OCI-LY1 (cell line): ENCODE measurements around the gene RASSF8.
A peak's percentile ranks its signal among the peaks of the same experiment; 100 is the strongest.

Experiments
- H2AFZ ChIP-seq: fragments of 200-600 bp; sonication (generic), shearing (Covaris generic); 2 replicates; pipeline ENCODE4 v1.6.0; 2014; ENCODE audit warnings: antibody characterized with exemption, mild to moderate bottlenecking, low read length
- H3F3A ChIP-seq: fragments of 200-600 bp; sonication (generic), shearing (Covaris generic); 2 replicates; pipeline ENCODE4 v1.6.0; 2014; ENCODE audit warnings: mild to moderate bottlenecking, antibody characterized with exemption, low read length, moderate library complexity; ENCODE audit not compliant: insufficient read depth
- H3K27ac ChIP-seq: fragments of 200-600 bp; sonication (generic); 2 replicates; pipeline ENCODE4 v1.5.1; 2014; ENCODE audit warnings: low read length, mixed run types, mild to moderate bottlenecking, low read depth; ENCODE audit not compliant: poor library complexity, severe bottlenecking
- H3K27me3 ChIP-seq: fragments of 200-600 bp; sonication (generic); 2 replicates; pipeline ENCODE4 v1.6.0; 2014; ENCODE audit warnings: antibody characterized with exemption, mild to moderate bottlenecking, low read length, moderate library complexity; ENCODE audit not compliant: insufficient read depth
- H3K36me3 ChIP-seq: fragments of 200-600 bp; sonication (generic); 2 replicates; pipeline ENCODE4 v1.6.1; 2014; ENCODE audit warnings: mild to moderate bottlenecking, antibody characterized with exemption, low read length, moderate library complexity, mixed read lengths; ENCODE audit not compliant: insufficient read depth
- H3K4me1 ChIP-seq: fragments of 200-600 bp; sonication (generic); 2 replicates; pipeline ENCODE4 v1.5.1; 2014; ENCODE audit warnings: mild to moderate bottlenecking, low read length, moderate library complexity; ENCODE audit not compliant: insufficient read depth, severe bottlenecking
- H3K4me2 ChIP-seq: fragments of 200-600 bp; sonication (generic), shearing (Covaris generic); 2 replicates; pipeline ENCODE4 v1.6.1; 2014; ENCODE audit warnings: low read length
- H3K4me3 ChIP-seq: fragments of 200-600 bp; sonication (generic); 2 replicates; pipeline ENCODE4 v1.5.1; 2014; ENCODE audit warnings: low read length, low read depth, mild to moderate bottlenecking, mixed read lengths; ENCODE audit not compliant: poor library complexity, severe bottlenecking
- H3K79me2 ChIP-seq: fragments of 200-600 bp; shearing (Covaris generic); 2 replicates; pipeline ENCODE4 v1.6.1; 2016; ENCODE audit warnings: mixed run types, low read length, mixed read lengths; ENCODE audit not compliant: insufficient read depth
- H3K9ac ChIP-seq: fragments of 200-600 bp; sonication (generic), shearing (Covaris generic); 2 replicates; pipeline ENCODE4 v1.6.1; 2014; ENCODE audit warnings: mild to moderate bottlenecking, low read length, mixed read lengths
- H3K9me2 ChIP-seq: fragments of 200-600 bp; sonication (generic), shearing (Covaris generic); 2 replicates; pipeline ENCODE4 v1.6.1; 2014; ENCODE audit warnings: low read depth, mild to moderate bottlenecking, low read length, mixed read lengths
- H3K9me3 ChIP-seq: fragments of 200-600 bp; shearing (Covaris generic); 2 replicates; pipeline ENCODE4 v1.6.1; 2014; ENCODE audit warnings: low read length, mixed read lengths
- H4K20me1 ChIP-seq: fragments of 200-600 bp; sonication (generic), shearing (Covaris generic); 2 replicates; pipeline ENCODE4 v1.6.0; 2016; ENCODE audit warnings: mild to moderate bottlenecking, low read length; ENCODE audit not compliant: insufficient read depth
- EZH2 ChIP-seq: fragments of 200-600 bp; sonication (generic), shearing (Covaris generic); IDR thresholded peaks from 2 replicates; pipeline ENCODE4 v1.8.0; 2017; ENCODE audit warnings: borderline replicate concordance, mixed run types, mild to moderate bottlenecking, antibody characterized with exemption, low read length, moderate library complexity, mixed read lengths
- TF ChIP-seq, protein P1 (sequence below): fragments of 200-600 bp; sonication (generic), shearing (Covaris generic); IDR thresholded peaks from 2 replicates; pipeline ENCODE4 v1.5.1; 2017; ENCODE audit warnings: mild to moderate bottlenecking, antibody characterized with exemption, low read length, moderate library complexity, mixed read lengths

Gene RASSF8

DNA sequence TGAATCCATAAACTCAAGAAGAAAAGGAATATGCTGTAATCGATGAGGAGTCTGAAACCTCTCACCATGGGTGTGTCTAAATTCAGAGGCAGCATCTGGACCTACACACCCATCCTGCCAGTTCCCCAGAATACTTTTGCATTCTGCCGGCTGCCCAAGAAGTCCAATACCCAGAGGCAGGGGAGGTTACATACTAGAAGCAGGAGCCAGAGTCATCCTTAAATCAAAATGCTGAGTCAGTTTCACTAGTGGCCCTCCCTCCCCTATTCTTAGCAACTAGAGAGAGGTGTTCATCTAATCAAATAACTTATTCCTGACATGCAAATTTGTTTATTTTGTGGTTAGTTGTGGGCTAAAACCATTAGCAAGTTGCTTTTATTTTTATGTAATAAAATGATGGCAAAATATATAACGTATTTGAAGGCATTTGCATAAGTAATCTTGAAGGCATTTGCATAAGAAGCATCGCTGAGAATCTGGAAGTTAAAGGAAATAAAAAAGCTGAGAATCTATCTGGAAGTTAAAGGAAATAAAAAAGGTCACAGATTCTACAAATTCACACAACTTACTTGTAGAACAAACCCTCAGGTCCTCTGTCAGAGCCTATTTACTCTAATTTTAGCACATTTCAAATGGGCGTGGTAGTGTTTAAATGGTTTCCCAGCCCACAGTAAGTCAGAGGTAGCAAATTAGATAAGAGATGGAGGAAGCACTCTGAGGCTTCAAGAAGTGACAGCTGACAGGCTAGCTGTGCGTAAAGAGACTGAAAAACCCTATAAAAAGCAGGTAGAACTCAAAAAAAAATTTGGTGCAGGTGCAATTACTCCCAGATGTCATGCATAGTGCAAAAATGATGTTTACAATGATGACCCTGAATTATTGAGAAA, 158.6 kb downstream of the RASSF8 start:
- Histone ChIP-seq H3K9me2 (no peaks in the 10 kb centered on the region), H3K4me1 (peaks cover 24% of the 10 kb centered on the region), H3K9ac (no peak overlapping the region), H3K9me3 (no peaks in the 10 kb centered on the region), H4K20me1 (no peaks in the 10 kb centered on the region), H3K4me2 (no peak overlapping the region), H3K79me2 (no peaks in the 10 kb centered on the region), H3K4me3 (no peak overlapping the region), H3K36me3 (no peaks in the 10 kb centered on the region), H3F3A (no peaks in the 10 kb centered on the region), H3K27ac (no peak overlapping the region), H2AFZ (no peak overlapping the region), H3K27me3 (no peaks in the 10 kb centered on the region; the same call in 1 of the 2 replicates)
- TF ChIP-seq EZH2: no peak
- TF ChIP-seq, protein P1, sequence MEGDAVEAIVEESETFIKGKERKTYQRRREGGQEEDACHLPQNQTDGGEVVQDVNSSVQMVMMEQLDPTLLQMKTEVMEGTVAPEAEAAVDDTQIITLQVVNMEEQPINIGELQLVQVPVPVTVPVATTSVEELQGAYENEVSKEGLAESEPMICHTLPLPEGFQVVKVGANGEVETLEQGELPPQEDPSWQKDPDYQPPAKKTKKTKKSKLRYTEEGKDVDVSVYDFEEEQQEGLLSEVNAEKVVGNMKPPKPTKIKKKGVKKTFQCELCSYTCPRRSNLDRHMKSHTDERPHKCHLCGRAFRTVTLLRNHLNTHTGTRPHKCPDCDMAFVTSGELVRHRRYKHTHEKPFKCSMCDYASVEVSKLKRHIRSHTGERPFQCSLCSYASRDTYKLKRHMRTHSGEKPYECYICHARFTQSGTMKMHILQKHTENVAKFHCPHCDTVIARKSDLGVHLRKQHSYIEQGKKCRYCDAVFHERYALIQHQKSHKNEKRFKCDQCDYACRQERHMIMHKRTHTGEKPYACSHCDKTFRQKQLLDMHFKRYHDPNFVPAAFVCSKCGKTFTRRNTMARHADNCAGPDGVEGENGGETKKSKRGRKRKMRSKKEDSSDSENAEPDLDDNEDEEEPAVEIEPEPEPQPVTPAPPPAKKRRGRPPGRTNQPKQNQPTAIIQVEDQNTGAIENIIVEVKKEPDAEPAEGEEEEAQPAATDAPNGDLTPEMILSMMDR: no peak

DNA sequence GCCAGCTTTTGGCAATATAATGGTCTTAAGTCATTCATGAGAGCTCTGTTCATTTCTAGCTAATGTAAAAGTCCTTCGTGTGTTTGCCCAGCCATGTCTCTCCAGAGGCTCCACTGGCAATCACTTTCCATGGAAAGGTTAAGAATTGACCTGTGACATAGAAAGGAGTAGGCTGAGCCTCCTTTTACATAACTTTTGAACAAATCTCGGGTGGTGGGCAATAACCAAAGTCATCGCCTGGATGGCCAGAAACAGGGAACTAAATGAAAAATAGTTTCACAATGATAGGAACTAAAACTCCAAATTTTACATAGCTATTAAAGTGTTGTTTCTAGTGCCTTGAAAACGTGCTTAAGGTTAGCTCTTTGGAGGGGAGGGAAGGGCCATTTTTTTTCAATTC, 159.8 kb downstream of the RASSF8 start:
- no peaks in the 10 kb centered on the region for H3K36me3 ChIP-seq
- TF ChIP-seq EZH2: no peak
- TF ChIP-seq, protein P1: no peak
- H3K4me3 ChIP-seq: no peak overlapping the region
- H3K4me2 ChIP-seq: no peak overlapping the region
- H4K20me1 ChIP-seq: no peaks in the 10 kb centered on the region
- no peak overlapping the region for H3K9ac ChIP-seq
- peaks cover 25% of the 10 kb centered on the region for H3K4me1 ChIP-seq
- no peaks in the 10 kb centered on the region for H3K9me2 ChIP-seq
- no peaks in the 10 kb centered on the region for H3F3A ChIP-seq
- H3K27ac ChIP-seq: no peak overlapping the region
- H2AFZ ChIP-seq: no peak overlapping the region
- no peaks in the 10 kb centered on the region for H3K79me2 ChIP-seq
- no peaks in the 10 kb centered on the region for H3K9me3 ChIP-seq
- H3K27me3 ChIP-seq: no peaks in the 10 kb centered on the region; the same call in 1 of the 2 replicates

DNA sequence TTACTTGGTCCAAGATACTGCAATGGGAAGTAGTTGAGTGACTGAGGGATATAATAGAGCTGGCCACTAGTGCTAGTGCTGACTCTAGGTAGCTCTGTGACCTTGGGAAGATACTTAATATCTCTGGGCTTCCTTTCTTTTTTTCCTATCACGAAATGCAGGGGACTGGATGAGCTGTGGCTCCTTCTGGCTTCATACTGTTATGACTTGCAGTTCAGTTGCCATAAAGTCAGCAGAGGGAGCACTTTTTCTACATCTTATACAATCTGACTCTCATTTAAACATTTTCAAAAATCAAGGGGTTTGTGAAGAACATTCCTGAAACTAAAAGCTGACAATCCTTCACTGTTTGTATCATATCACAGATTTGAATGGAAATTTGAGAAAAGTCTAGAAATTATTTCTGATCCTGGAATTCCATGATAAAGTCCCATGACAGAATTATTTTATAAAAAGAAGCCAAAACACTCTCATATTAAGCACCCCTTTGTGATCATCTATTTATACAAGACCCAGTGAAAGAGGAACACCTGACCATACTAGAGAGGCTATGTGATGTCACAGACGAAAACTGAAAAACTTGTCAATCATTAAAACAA, 161.0 kb downstream of the RASSF8 start:
- H2AFZ ChIP-seq: no peak overlapping the region
- no peaks in the 10 kb centered on the region for H4K20me1 ChIP-seq
- H3K9me3 ChIP-seq: no peaks in the 10 kb centered on the region
- H3K4me2 ChIP-seq: no peak overlapping the region
- no peaks in the 10 kb centered on the region for H3K9me2 ChIP-seq
- no peak overlapping the region for H3K27ac ChIP-seq
- H3K4me1 ChIP-seq: peaks cover 16% of the 10 kb centered on the region
- no peaks in the 10 kb centered on the region for H3F3A ChIP-seq
- H3K79me2 ChIP-seq: no peaks in the 10 kb centered on the region
- no peak overlapping the region for H3K9ac ChIP-seq
- H3K4me3 ChIP-seq: no peak overlapping the region
- peaks cover under 1% of the 10 kb centered on the region; the same call in 1 of the 2 replicates for H3K27me3 ChIP-seq
- TF ChIP-seq EZH2: no peak
- TF ChIP-seq, protein P1: peak; percentile 58
- H3K36me3 ChIP-seq: no peaks in the 10 kb centered on the region
